Measurements from ENCODE around the gene IFIH1. TPM values are rescaled to one million over a fixed set of nuclear protein-coding genes. Genes with fewer than 3 reads are reported as not detected.

Gene IFIH1
- total and polyA plus RNA-seq, 2 of the 8 experiments (the other 6 are each of a cell fraction or from before 2014, with no cell fraction given) = 0.32 to 2.0 TPM

GRCh38 chr2:162343824-162344616, 25.5 kb upstream of the IFIH1 start, which contains the start of gene GCA:
TSS of gene GCA (plus strand) at chr2:162344132. CDS start at chr2:162344249, 117 bp downstream.
- H3K4me2 ChIP-seq (ENCODE audit: insufficient read depth in 1 of 2, low read depth in 2 of 2, low read length in 2 of 2) = peak within 1 kb of the TSS; percentile 67 to 70
- peak within 1 kb of the TSS; percentile 93 for H2BK5ac ChIP-seq (ENCODE audit: low read depth, low read length)
- H3K18ac ChIP-seq (ENCODE audit: extremely low read depth, low read length) = peak within 1 kb of the TSS; percentile 60; the same call in 1 of the 2 replicates
- no peaks in the 10 kb centered on the region for H4K20me1 ChIP-seq (replicated peaks in 1 of 2; ENCODE audit: control insufficient read depth in 1 of 2, insufficient read depth in 2 of 2, low read length in 2 of 2)
- peak within 1 kb of the TSS; percentile 92 for H2AFZ ChIP-seq (ENCODE audit: low read length)
- peak; percentile 95 to 96 for DNase-seq (ENCODE audit: low read depth in 1 of 2, low spot score in 2 of 2)
- H3K56ac ChIP-seq (replicated peaks; ENCODE audit: insufficient read length, low read depth, low read length) = no peak within 1 kb of the TSS
- peaks cover 0 to 2% (median 0%) of the 10 kb centered on the region in 4 experiments; a peak in 3 of 7 replicates for H3K4me1 ChIP-seq (replicated peaks in 1 of 4; ENCODE audit: control insufficient read depth in 3 of 4, insufficient read depth in 4 of 4, low read length in 3 of 4)
- H3K4me3 ChIP-seq (ENCODE audit: extremely low read depth in 1 of 4, insufficient read depth in 2 of 4, low read depth in 3 of 4, low read length in 4 of 4) = peak within 1 kb of the TSS; percentile 48 to 93 (median 86)
- H3K79me1 ChIP-seq (ENCODE audit: low read depth, low read length) = no peaks in the 10 kb centered on the region
- no peak within 1 kb of the TSS for H2AK5ac ChIP-seq (ENCODE audit: low read depth, low read length)
- H2BK120ac ChIP-seq (replicated peaks; ENCODE audit: low read depth, low read length) = peak within 1 kb of the TSS; percentile 79
- no peak within 1 kb of the TSS; the same call in 1 of the 2 replicates for H4K8ac ChIP-seq (ENCODE audit: extremely low read depth, insufficient read depth, low read length)
- no peak within 1 kb of the TSS for H3K14ac ChIP-seq (ENCODE audit: insufficient read length)
- peak within 1 kb of the TSS; percentile 48; the same call in 1 of the 2 replicates for H3K27ac ChIP-seq (ENCODE audit: low read depth, low read length)
- H3K27me3 ChIP-seq (replicated peaks in 1 of 4; ENCODE audit: control insufficient read depth in 3 of 4, extremely low read depth in 1 of 4, insufficient read depth in 3 of 4, low read length in 3 of 4) = no peaks in the 10 kb centered on the region
- peak within 1 kb of the TSS in 3 of 4 experiments; percentile 78 to 84 (median 80); a peak in 6 of 7 replicates for H3K9ac ChIP-seq (replicated peaks in 1 of 4; ENCODE audit: extremely low read depth in 1 of 4, low read depth in 3 of 4, low read length in 3 of 4)
- 1% methylated on average over 52 of the region's 57 CpGs; no CpG with 5 or more reads in 1 of the 2 experiments for WGBS, 2 experiments (ENCODE audit: extremely low coverage in 1 of 2, insufficient coverage in 1 of 2, insufficient read length in 1 of 2, insufficient replicate concordance in 2 of 2, low coverage in 1 of 2, low lambda C conversion rate in 2 of 2, missing lambda C conversion rate in 1 of 2)
- ChIA-PET CTCF (ENCODE audit: partially characterized antibody) (interaction anchor here (0.6 to 2.6 kb wide), 3 partner anchors 9 to 453 kb away, joined by 3 to 14 read pairs (median 4); no protein-coding TSS in a partner anchor), POLR2A (ENCODE audit: partially characterized antibody) (no interaction called here)
- peak; percentile 96 for FAIRE-seq
- peak within 1 kb of the TSS; percentile 35 for H4K91ac ChIP-seq (replicated peaks; ENCODE audit: insufficient read length, low read length)
- H2BK12ac ChIP-seq (ENCODE audit: low read depth, low read length) = no peak within 1 kb of the TSS
- H3K23ac ChIP-seq (ENCODE audit: insufficient read length) = no peak within 1 kb of the TSS
- peaks cover 0 to 35% of the 10 kb centered on the region in 2 experiments; a peak in 3 of 4 replicates for H3K79me2 ChIP-seq (ENCODE audit: control insufficient read depth in 1 of 2, insufficient read depth in 2 of 2, low read length in 2 of 2)
- H3K9me3 ChIP-seq (ENCODE audit: insufficient read depth in 2 of 2, low read depth in 1 of 2, low read length in 1 of 2) = no peaks in the 10 kb centered on the region
- no peak within 1 kb of the TSS for H3K4ac ChIP-seq (replicated peaks; ENCODE audit: insufficient read length, low read depth, low read length)
- H2BK20ac ChIP-seq (ENCODE audit: low read length) = no peak within 1 kb of the TSS
- H3K36me3 ChIP-seq (ENCODE audit: control insufficient read depth in 2 of 4, insufficient read depth in 4 of 4, low read length in 3 of 4) = peaks cover 0 to 2% (median 0%) of the 10 kb centered on the region in 4 experiments; a peak in 1 of 8 replicates
- H2BK15ac ChIP-seq (ENCODE audit: low read length) = 0 out of 2 replicates have a peak within 1 kb of the TSS, but pooled peaks have one; percentile 18
- 0 out of 2 replicates have a peak, but pooled peaks cover 2% of the 10 kb centered on the region for H3K23me2 ChIP-seq (ENCODE audit: low read depth, low read length)
- H4K5ac ChIP-seq (ENCODE audit: insufficient read length, low read depth, low read length) = peak within 1 kb of the TSS; percentile 63
- TF ChIP-seq SP1 (IDR thresholded peaks at IDR 0.05; ENCODE audit: low read depth, low read length) (peak; percentile 75; the same call in 1 of the 2 replicates), MAX (IDR thresholded peaks at IDR 0.05) (peak; percentile 90), KDM1A (IDR thresholded peaks at IDR 0.05; ENCODE audit: borderline replicate concordance, low read length) (peak; percentile 16; the same call in 1 of the 2 replicates), TEAD4 (IDR thresholded peaks at IDR 0.05; ENCODE audit: low read depth, low read length) (peak; percentile 26; the same call in 1 of the 2 replicates), TAF7 (optimal IDR thresholded peaks at IDR 0.05; ENCODE audit: borderline replicate concordance, low read depth, low read length) (no peak), BRCA1 (IDR thresholded peaks at IDR 0.05; ENCODE audit: low read depth, low read length) (peak; percentile 77), SP4 (IDR thresholded peaks at IDR 0.05; ENCODE audit: low read length) (peak; percentile 81), KDM4A (IDR thresholded peaks at IDR 0.05; ENCODE audit: low read depth, low read length, severe bottlenecking) (peak; percentile 93), KDM5A (IDR thresholded peaks at IDR 0.05; ENCODE audit: low read length) (0 out of 2 replicates have a peak, but pooled peaks have one; percentile 26), RBBP5 (IDR thresholded peaks at IDR 0.05; ENCODE audit: borderline replicate concordance, low read depth, low read length) (peak; percentile 91; the same call in 1 of the 2 replicates), POLR2A (IDR thresholded peaks at IDR 0.05; ENCODE audit: control extremely low read depth in 1 of 2, low read depth in 2 of 2, low read length in 2 of 2) (peak; percentile 63 to 88)

Data from H1 (cell line).